Progenitor cell of endocrine pancreas (in vitro differentiated cells): Measurements from ENCODE around the gene CAPN8. TPM values are rescaled to one million over a fixed set of nuclear protein-coding genes. Genes with fewer than 3 reads are reported as not detected.

Experiments used
- DNase-seq: peaks from one replicate; pipeline ENCODE4 v3.0.0; 2021; ENCODE audit warnings: low spot score; ENCODE audit not compliant: unreplicated experiment
- H3K27ac Mint-ChIP-seq: 2 replicates; pipeline ENCODE4 v1.8.0; 2021; ENCODE audit warnings: mild to moderate bottlenecking, moderate library complexity, mixed read lengths
- H3K27me3 Mint-ChIP-seq: 2 replicates; pipeline ENCODE4 v1.8.0; 2021; ENCODE audit warnings: mixed read lengths
- H3K36me3 Mint-ChIP-seq: 2 replicates; pipeline ENCODE4 v1.8.0; 2022; ENCODE audit warnings: mixed read lengths; ENCODE audit not compliant: insufficient read depth
- H3K4me1 Mint-ChIP-seq: 2 replicates; pipeline ENCODE4 v1.8.0; 2021; ENCODE audit warnings: low read depth, mixed read lengths
- H3K4me3 Mint-ChIP-seq: 2 replicates; pipeline ENCODE4 v1.8.0; 2021; ENCODE audit warnings: low read depth, mild to moderate bottlenecking, moderate library complexity, mixed read lengths
- H3K9me3 Mint-ChIP-seq: 2 replicates; pipeline ENCODE4 v1.8.0; 2021; ENCODE audit warnings: low read depth, mixed read lengths
- CTCF ChIP-seq: fragments of 200-600 bp; sonication (generic); IDR thresholded peaks from one replicate; pipeline ENCODE4 v1.5.0; 2021; ENCODE audit warnings: antibody characterized with exemption, mild to moderate bottlenecking; ENCODE audit not compliant: unreplicated experiment
- total RNA-seq: library from RNA; stranded (reverse); gene quantifications from 2 replicates; pipeline ENCODE4 v1.2.1, GENCODE V29; 2021

The CAPN8 gene
- total RNA-seq, 1 donor from 2014 or later = 1.3 TPM

- no peak for DNase-seq
- peak overlapping the region; percentile 77 for H3K4me3 Mint-ChIP-seq
- H3K9me3 Mint-ChIP-seq = no peaks in the 10 kb centered on the region
- no peak for TF ChIP-seq CTCF
- peak overlapping the region; percentile 51 for H3K27ac Mint-ChIP-seq
- peaks cover 89% of the 10 kb centered on the region for H3K27me3 Mint-ChIP-seq
- H3K36me3 Mint-ChIP-seq = peaks cover 2% of the 10 kb centered on the region
- H3K4me1 Mint-ChIP-seq = peaks cover 31% of the 10 kb centered on the region
Measured at GRCh38 chr1:223712850-223713474, 47.5 kb upstream of the CAPN8 start.

GRCh38 chr1:223712194-223712849 lies 46.8 kb upstream of the CAPN8 start, which contains the start of gene CAPN2:
Gene CAPN2 (plus strand): TSS chr1:223712539. CDS start chr1:223712641, 102 bp downstream.
- DNase-seq = peak; percentile 63
- Mint-ChIP-seq H3K27me3 (peaks cover 91% of the 10 kb centered on the region), H3K27ac (peak within 1 kb of the TSS; percentile 63), H3K9me3 (no peaks in the 10 kb centered on the region), H3K4me3 (peak within 1 kb of the TSS; percentile 77), H3K4me1 (peaks cover 32% of the 10 kb centered on the region), H3K36me3 (peaks cover 2% of the 10 kb centered on the region)
- peak; percentile 66 for TF ChIP-seq CTCF

GRCh38 chr1:223711747-223712193 lies 46.3 kb upstream of the CAPN8 start:
- no peak for TF ChIP-seq CTCF
- no peaks in the 10 kb centered on the region for H3K9me3 Mint-ChIP-seq
- H3K4me3 Mint-ChIP-seq = peak overlapping the region; percentile 47
- peak overlapping the region; percentile 63 for H3K27ac Mint-ChIP-seq
- H3K36me3 Mint-ChIP-seq = no peaks in the 10 kb centered on the region
- peaks cover 89% of the 10 kb centered on the region for H3K27me3 Mint-ChIP-seq
- no peak for DNase-seq
- H3K4me1 Mint-ChIP-seq = peaks cover 34% of the 10 kb centered on the region

GRCh38 chr1:223711173-223711572 lies 45.7 kb upstream of the CAPN8 start:
- H3K27me3 Mint-ChIP-seq = peaks cover 88% of the 10 kb centered on the region
- H3K4me1 Mint-ChIP-seq = peaks cover 39% of the 10 kb centered on the region
- H3K36me3 Mint-ChIP-seq = no peaks in the 10 kb centered on the region
- H3K4me3 Mint-ChIP-seq = no peak overlapping the region
- no peak for TF ChIP-seq CTCF
- H3K27ac Mint-ChIP-seq = peak overlapping the region; percentile 43
- no peaks in the 10 kb centered on the region for H3K9me3 Mint-ChIP-seq
- DNase-seq = no peak

- Mint-ChIP-seq H3K9me3 (no peaks in the 10 kb centered on the region), H3K27ac (peak overlapping the region; percentile 78), H3K36me3 (no peaks in the 10 kb centered on the region), H3K27me3 (peaks cover 88% of the 10 kb centered on the region), H3K4me3 (no peak overlapping the region), H3K4me1 (peaks cover 40% of the 10 kb centered on the region)
- DNase-seq = no peak
- no peak for TF ChIP-seq CTCF
Measured at GRCh38 chr1:223710179-223711133, 45.0 kb upstream of the CAPN8 start.
